IPS-NIHi7 (cell line): ENCODE data around the gene PPP2R3A.
"Not testable (repeated sequence)": the region's sequence is repeated elsewhere in the genome, so short reads cannot be mapped to it uniquely, and the experiment has no call there.

Source experiments
- DNase-seq: peaks from one replicate; pipeline ENCODE4 v3.0.0; 2012; ENCODE audit warnings: mixed read lengths; ENCODE audit errors: extremely low spot score

PPP2R3A gene

GRCh38 chr3:136023264-136023978 is 57.9 kb downstream of the PPP2R3A start:
- DNase-seq = no peak

GRCh38 chr3:136036306-136036705 is 70.8 kb downstream of the PPP2R3A start:
- no peak for DNase-seq

GRCh38 chr3:136038668-136039067 is 73.1 kb downstream of the PPP2R3A start:
- DNase-seq = no peak

DNA sequence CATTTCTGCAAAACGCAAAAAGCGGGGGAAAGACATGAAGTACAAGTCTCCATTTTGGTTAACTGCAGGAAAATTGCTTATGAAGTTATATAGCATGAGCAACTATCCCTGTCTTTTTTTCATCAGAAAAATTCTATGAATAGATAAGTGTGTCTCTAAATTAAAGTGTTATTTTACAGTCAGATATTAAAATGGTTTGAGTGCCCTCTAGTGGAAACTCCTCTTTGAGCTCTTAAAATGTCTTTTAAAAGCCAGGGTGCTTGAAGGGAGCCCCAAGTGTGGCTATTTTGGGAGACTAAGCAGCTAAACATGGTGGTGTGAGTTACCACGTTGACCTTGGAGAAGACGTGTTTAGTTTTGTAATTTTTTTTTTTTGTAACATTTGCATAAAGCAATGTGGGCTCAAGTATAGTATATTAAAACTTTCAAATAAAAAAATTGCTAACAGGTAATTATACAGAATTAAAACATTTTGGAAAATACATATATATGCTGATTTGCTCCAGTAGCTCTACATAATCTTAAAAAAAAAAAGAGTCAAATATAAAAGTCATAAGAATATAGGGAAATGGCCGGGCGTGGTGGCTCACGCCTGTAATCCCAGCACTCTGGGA is 77.2 kb downstream of the PPP2R3A start:
- DNase-seq = peak; percentile 48

GRCh38 chr3:136044980-136045745 is 79.6 kb downstream of the PPP2R3A start:
- no peak for DNase-seq

DNA sequence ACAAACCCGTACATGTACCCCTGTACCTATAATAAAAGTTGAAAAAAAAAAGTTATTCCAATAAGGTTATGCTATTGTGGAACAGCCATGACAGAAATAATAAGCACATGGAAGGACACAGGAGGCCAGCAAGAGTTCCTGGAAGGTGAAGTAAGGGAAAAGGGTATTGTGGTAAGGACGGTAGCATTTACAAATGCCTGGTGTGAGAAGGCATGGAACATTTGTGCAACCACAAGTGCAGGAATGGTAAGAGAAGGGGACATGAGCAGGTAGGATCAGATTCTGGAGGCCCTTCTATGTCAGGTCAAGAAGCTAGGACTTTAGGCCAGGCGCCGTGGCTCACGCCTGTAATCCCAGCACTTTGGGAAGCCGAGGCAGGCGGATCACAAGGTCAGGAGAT is 82.5 kb downstream of the PPP2R3A start:
- no peak for DNase-seq

GRCh38 chr3:136050250-136050649 is 84.7 kb downstream of the PPP2R3A start:
- DNase-seq = no peak

DNA sequence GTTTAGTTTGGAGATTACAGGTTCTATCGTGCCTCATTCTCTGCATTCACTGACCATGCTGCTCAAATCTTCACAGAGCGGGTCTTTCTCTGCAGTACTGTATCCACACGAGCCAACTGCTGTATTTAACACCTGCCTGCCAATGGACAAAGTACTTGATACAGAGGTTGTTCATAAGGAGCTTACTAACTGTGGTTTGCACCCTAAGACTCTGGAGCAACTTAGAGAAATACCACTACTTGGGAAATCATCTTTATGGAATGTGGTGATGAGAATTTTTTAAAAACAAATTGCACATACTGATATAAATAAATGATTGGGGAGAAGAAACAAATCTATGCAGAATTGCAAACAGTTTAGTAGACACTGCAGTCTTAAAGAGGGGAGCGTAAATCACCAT is 90.0 kb downstream of the PPP2R3A start:
- DNase-seq = no peak

DNA sequence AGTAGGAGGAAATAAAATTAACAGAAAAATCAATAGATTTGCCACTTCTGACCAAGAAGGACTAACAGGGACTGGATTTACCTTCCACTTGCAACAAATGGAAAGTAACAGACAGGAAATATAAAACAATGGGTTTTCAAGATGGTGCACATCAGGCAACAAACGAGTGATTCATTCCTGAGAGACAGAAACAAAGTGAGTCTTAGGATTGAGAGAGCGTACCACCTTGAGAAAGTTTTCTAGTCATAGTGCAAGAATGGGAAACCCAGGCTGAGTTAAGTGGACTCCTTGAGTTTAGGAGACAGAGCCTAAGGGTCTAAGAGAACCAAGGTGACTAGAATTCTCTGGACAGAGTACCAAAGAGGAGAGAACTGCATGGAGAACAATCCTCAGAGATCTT is 101.7 kb downstream of the PPP2R3A start:
- no peak for DNase-seq

GRCh38 chr3:136068708-136069107 is 103.2 kb downstream of the PPP2R3A start:
- DNase-seq = no peak

GRCh38 chr3:136069933-136070332 is 104.4 kb downstream of the PPP2R3A start:
- no peak for DNase-seq

- DNase-seq = no peak
Observed at GRCh38 chr3:136070334-136070733, 104.8 kb downstream of the PPP2R3A start.

- DNase-seq = no peak
Observed at GRCh38 chr3:136070953-136071949, 105.7 kb downstream of the PPP2R3A start.

DNA sequence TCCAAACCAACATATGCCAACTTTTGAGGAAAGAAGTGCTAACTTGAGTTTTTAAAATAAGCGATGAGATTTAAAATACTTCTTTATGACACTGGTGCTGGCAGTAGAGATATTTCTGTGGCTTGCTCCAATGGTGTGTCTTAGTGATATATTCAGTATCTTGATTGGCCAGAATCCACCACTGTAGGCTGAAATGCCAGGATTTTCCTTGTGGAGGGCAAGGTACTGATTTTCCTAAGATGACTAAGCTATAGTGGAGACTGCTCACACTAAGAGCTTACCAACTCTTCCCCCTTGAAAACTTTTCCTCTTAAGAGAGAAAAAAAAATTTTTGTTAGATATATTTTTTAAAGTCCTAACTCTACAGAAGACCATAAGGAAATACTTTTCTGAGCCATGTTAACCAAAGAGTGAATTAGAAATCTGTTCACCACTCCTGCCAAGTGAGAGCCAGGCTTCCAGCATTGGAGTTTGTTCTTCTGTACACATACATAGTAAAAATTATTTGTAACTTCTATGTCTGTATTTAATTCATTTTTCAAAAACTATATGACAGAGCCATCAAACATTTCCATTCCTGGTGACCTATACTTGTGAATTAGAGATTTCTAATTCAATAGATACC is 109.1 kb downstream of the PPP2R3A start:
- no peak for DNase-seq

DNA sequence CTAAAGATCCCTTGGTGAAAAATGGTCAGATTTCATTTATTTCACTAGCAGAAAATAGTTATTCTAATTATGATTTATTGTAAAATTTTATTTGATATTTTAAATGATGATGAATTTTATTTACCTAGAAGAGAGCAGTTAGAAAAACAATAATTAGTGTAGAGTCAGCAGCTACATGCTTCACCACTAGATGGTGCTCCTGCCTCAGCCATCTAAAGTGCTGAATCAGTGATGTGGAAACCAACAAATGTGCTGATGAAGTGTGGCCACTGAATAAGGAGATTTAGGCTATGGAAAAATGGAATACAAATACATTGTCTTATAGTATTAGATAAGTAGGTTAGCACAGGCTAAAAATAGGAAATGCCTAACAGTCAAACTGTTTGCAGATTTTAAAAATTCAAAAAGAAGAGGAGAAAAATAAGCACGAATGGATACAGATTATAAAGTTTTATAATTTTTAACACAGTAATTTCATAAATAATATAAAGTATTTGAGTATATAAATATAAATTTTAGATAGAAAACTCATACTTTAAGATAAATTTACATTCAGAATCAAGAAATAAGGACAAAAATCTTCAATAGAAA is 109.8 kb downstream of the PPP2R3A start:
- peak; percentile 61 for DNase-seq

DNA sequence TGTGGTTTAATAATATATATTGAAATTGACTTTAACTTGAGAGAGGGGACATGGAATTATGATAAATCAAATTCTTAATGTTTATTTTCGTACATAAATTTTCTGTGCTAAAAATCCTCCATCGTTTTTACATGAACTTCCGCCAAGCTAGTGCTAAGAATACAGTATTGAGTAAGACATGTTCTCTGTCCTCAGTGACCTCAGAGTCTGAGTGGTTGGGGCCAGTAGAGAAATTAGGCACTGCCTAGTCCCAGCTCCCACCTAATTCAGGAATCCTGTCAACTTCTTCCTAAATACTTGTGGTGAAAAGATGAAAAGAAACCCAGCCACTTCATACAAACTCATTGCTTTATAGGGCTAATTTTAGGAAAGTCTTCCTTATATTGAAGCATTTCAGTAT is 110.3 kb downstream of the PPP2R3A start:
- no peak for DNase-seq

DNA sequence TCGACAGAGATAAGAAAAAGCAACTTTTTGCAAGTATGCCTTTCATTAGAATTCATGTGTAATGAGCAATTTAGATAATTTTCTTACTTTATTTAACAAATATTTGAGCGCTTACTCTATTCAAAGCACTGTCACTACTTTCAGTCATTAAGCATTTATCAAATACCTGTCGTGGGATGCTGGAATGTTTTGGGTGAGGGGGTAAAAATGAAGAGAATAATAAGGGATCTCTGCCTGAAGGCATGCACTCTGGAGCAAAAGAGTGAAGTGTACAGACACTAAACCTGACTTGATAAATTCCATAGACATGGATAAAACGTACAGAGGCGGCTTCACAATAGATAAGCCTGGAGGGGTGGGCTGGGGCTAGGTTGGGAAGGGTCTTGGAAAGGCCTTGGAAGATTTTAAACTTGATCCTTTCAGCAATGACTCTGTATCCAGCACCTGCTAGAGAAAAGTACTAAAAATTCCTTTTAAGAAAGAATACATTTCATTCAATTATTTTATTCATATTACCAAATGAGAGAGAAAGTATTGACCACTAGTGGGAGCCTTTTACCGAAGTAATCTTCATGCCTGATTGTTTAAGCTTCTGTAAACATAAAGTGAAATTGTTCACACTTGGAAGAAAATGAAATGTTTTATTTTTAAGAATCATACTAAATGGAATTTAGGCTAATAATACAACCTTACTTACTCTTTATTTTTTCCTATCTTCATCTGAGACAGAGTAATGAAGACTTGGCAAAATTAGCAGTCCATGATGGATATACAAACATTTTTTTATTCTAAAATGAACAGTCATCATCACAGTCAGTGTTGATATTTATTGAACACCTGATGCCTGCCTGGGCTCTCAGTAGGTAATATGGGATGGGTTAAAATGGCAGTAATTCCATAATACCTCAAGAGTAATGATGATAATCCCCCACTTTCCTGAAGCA is 113.2 kb downstream of the PPP2R3A start:
- no peak for DNase-seq

- DNase-seq = not testable (repeated sequence)
Observed at GRCh38 chr3:136083641-136084382, 118.3 kb downstream of the PPP2R3A start.

GRCh38 chr3:136085067-136085466 is 119.5 kb downstream of the PPP2R3A start:
- not testable (repeated sequence) for DNase-seq
